Measurements from ENCODE around the gene SNRK.

DNA sequence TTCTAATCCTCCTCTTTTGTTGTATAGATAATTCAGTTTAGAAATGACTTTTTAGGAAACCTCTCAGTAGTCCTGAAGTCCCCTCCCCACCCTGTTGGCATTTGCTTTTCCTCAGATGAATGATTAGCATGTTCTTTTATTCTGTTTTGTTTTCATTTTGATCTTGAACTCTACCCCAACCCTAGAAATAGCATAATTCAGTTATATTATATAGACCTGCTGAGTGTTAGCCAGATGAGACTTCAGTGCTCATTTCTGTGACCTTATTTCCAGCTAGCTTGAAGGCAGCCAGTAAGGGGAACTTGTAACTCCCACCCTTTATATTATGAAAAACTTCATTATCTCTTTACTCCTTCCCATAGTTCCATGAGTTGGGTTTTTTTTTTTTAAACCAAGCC lies 41.2 kb downstream of the SNRK start:
- TF ChIP-seq POLR2AphosphoS5 (IDR thresholded peaks at IDR 0.05), result no peak
- TF ChIP-seq, protein P1, sequence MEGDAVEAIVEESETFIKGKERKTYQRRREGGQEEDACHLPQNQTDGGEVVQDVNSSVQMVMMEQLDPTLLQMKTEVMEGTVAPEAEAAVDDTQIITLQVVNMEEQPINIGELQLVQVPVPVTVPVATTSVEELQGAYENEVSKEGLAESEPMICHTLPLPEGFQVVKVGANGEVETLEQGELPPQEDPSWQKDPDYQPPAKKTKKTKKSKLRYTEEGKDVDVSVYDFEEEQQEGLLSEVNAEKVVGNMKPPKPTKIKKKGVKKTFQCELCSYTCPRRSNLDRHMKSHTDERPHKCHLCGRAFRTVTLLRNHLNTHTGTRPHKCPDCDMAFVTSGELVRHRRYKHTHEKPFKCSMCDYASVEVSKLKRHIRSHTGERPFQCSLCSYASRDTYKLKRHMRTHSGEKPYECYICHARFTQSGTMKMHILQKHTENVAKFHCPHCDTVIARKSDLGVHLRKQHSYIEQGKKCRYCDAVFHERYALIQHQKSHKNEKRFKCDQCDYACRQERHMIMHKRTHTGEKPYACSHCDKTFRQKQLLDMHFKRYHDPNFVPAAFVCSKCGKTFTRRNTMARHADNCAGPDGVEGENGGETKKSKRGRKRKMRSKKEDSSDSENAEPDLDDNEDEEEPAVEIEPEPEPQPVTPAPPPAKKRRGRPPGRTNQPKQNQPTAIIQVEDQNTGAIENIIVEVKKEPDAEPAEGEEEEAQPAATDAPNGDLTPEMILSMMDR (IDR thresholded peaks at IDR 0.05), result no peak
- TF ChIP-seq POLR2A (IDR thresholded peaks at IDR 0.05), result no peak
